Pancreas (tissue), 10 donors: ENCODE measurements around the gene SCAMP3. TPM values are rescaled to one million over a fixed set of nuclear protein-coding genes. Genes with fewer than 3 reads are reported as not detected.

ENCODE experiments used
- ATAC-seq, 4 donors: fragments of 200-7000 bp; cut with Tn5 transposase; one replicate each; pipeline versions ENCODE4 v1.8.0 to v1.9.1; 2020; ENCODE audit warnings: mild to moderate bottlenecking in 4 of 4, moderate library complexity in 4 of 4
- DNase-seq, 6 donors: peaks; one replicate each; pipeline ENCODE4 v3.0.0-alpha.2; 2020
- FAIRE-seq: peaks from 2 replicates; lab custom pipeline; 2012; peaks lifted over from hg19 to GRCh38; lab: Jason Lieb, UNC
- H3K27ac ChIP-seq, 4 donors: fragments of 200-600 bp; sonication (generic); 1 replicate in 3 of 4; 2 replicates in 1 of 4; pipeline versions ENCODE4 v1.5.0 to v1.8.0; 2020
- H3K27me3 ChIP-seq, 4 donors: fragments of 200-600 bp; one replicate each; pipeline ENCODE4 v1.8.0; 2021
- H3K36me3 ChIP-seq, 3 donors: fragments of 200-600 bp; sonication (generic) in 1 of 3; one replicate each; pipeline versions ENCODE4 v1.5.0 to v1.8.0; 2020 to 2021
- H3K4me1 ChIP-seq, 3 donors: fragments of 200-600 bp; one replicate each; pipeline ENCODE4 v1.8.0; 2021
- H3K4me3 ChIP-seq, 4 donors: fragments of 200-600 bp; sonication (generic) in 2 of 4; one replicate each; pipeline versions ENCODE4 v1.5.0 to v1.8.0; 2020 to 2021
- H3K9me3 ChIP-seq, 4 donors: fragments of 200-600 bp; one replicate each; pipeline ENCODE4 v1.8.0; 2021
- CTCF ChIP-seq, 4 donors: fragments of 200-600 bp; sonication (generic) in 3 of 4; IDR thresholded peaks; one replicate each; pipeline versions ENCODE4 v1.5.0 to v1.8.0; 2021; ENCODE audit warnings: antibody characterized with exemption in 4 of 4
- WGBS, 2 donors: extraction: QIAGEN DNeasy Blood & Tissue Kit; methylation state at CpG; one replicate each; pipeline ENCODE4 v1.1.7; 2013; 5-methylcytosine and 5-hydroxymethylcytosine counted together
- intact Hi-C, 3 donors: fragments of 100-400 bp; cut with DNase I; formaldehyde crosslinking; loops; one replicate each; pipeline versions ENCODE4 v1.11.1 to v1.14.2; 2022
- polyA plus RNA-seq, 2 donors: library from polyadenylated mRNA; stranded (reverse); fragments of 200-250 nt; gene quantifications; one replicate each; pipeline ENCODE4 v1.2.3, GENCODE V29; 2013
- total RNA-seq, 6 donors: library from RNA; stranded (reverse); fragmentation: NEBNext Ultra II Directional in 4 of 6; extraction: Animal tissue kit (Norgen Biotek cat#: 25700) in 4 of 6; gene quantifications; one replicate each; pipeline versions ENCODE4 v1.2.1 to v1.2.4, GENCODE V29; 2021 to 2023
- donor health status: healthy with polysubstance abuse.
- donor health status: DM: no; HTN: no; CAD: no; lungs with moderate emphysema.
- donor health status: DM: no; HTN: no; CAD: no.
- donor health status: control.
- donor health status: control.
- donor health status: Bipolar disorder and iron deficiency.
- donor health status: DM: yes; HTN: yes; CAD: no.
- donor health status: DM: no; HTN: no; CAD: no.
- donor health status: DM: no; HTN: no; CAD: no.
- donor health status: DM: yes; HTN: yes; CAD: no.

SCAMP3 gene
- total and polyA plus RNA-seq, 8 donors, result 25.1 to 55.5 (median 28.8) TPM

DNA sequence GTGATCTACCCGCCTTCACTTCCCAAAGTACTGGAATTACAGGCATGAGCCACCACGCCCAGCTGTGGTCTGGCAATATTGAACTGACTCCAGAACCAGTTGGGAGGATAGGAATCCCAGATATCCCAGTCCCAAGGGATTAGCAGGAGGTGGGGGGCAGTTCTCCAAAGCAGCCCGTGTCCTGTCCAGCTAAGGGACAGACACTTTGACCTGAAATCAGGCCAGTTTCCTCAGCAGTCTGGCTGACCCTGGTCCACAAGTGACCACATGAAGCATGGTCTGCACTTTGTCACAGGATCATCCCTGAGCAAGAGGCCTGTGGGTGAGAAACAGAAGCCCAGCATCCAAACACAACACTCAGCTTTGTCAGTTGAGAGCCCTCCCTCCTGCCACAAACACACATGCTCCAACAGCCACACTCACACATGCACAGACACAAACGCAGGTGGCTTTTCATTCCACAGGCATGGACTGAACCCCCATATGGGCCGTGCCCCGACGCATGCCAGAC is 43.8 kb upstream of the SCAMP3 start:
- H3K4me1 ChIP-seq, result peaks cover 0 to 7% (median 0%) of the 10 kb centered on the region in 3 donors
- no peak overlapping the region for H3K4me3 ChIP-seq
- ATAC-seq (no peak), FAIRE-seq (no peak), DNase-seq (no peak)
- H3K27me3 ChIP-seq, result no peaks in the 10 kb centered on the region
- no peaks in the 10 kb centered on the region for H3K36me3 ChIP-seq
- H3K9me3 ChIP-seq, result no peaks in the 10 kb centered on the region
- TF ChIP-seq CTCF (IDR thresholded peaks at IDR 0.05), result no peak
- intact Hi-C loops, result no loop called here
- WGBS, 2 donors, result 69 to 84% methylated on average over 7 of the region's 7 CpGs
- no peak overlapping the region for H3K27ac ChIP-seq

GRCh38 chr1:155304558-155305063 is 42.5 kb upstream of the SCAMP3 start:
- Histone ChIP-seq H3K9me3 (no peaks in the 10 kb centered on the region), H3K27me3 (no peaks in the 10 kb centered on the region), H3K4me3 (no peak overlapping the region), H3K4me1 (peaks cover 0 to 1% (median 0%) of the 10 kb centered on the region in 3 donors), H3K27ac (no peak overlapping the region), H3K36me3 (no peaks in the 10 kb centered on the region)
- ATAC-seq, result no peak
- 47 to 53% methylated on average over 11 of the region's 11 CpGs for WGBS, 2 donors
- no peak for TF ChIP-seq CTCF (IDR thresholded peaks at IDR 0.05)
- no peak for DNase-seq
- intact Hi-C loops, result no loop called here
- no peak for FAIRE-seq

DNA sequence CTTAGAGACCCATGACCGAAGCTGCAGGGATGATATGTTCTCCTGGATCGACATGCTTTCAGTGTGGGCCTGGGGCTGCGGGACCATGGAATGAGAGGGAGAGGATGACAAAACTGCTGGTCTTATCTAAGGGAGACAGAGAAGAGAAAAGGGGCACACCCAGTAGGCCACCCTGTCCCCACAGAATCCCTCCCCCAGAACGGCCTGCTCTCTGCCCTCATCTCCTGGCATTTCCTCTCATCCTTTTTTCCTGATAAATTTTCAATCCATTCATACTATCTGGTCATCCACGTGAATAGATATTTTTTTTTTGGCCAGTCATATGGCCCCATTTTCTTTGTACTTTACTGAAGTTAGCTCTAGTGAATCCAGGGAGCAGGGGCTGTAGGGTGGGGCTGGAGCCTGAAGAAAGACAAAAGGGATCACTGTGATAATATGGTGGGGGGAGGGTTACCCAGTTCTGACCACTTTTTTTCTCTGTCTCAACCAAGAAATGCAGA is 39.2 kb upstream of the SCAMP3 start, which contains the start of gene PKLR:
PKLR (minus strand) TSS at position 97 of the 500 bp plus-strand sequence; CDS start at position 54, 43 bp downstream.
- Histone ChIP-seq H3K27ac (no peak within 1 kb of the TSS), H3K4me3 (no peak within 1 kb of the TSS), H3K9me3 (no peaks in the 10 kb centered on the region), H3K27me3 (no peaks in the 10 kb centered on the region), H3K36me3 (no peaks in the 10 kb centered on the region), H3K4me1 (no peaks in the 10 kb centered on the region)
- FAIRE-seq (no peak), ATAC-seq (no peak), DNase-seq (no peak)
- 86 to 87% methylated on average over 5 of the region's 5 CpGs for WGBS, 2 donors
- TF ChIP-seq CTCF (IDR thresholded peaks at IDR 0.05), result no peak
- intact Hi-C loops, result no loop called here

DNA sequence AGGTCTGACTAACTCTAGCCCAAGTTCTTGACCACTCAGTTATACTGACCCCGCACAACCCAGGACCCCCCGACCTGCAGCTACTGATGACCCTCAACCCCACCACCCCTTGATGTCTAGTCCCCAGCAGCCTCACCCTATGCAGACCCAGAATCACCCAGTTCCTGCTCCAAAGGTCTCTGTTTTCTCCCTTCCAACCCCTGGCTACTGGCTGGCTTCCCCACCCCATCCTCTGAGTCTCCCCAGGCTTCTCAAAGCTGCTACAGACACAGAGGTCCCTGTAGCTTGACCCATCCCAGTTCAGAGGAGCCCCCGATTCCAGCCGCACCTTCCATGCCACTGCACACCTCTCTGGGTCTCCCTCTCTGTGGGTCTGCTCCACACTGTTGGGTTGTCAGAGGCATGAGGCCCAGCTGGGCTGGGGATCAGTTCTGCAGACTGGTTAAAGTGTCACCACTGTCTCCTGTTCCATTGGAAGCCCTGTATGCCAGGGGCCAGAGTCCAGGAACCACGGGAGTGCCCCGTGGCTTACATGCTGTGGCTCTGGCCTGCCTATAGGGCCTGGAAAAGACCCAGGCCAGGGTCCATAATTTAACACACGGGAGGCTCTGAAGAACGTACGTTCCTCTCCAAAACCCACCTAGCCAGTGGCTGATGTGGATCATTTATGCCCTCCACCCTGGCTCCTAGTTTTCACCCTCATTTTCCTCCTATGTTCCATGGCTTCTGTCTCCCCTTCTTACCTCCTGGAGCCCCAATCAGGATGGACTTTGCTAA is 38.6 kb upstream of the SCAMP3 start:
- FAIRE-seq, result no peak
- WGBS, 2 donors, result 68 to 82% methylated on average over 9 of the region's 9 CpGs

More for the DNA sequence above, 38.6 kb upstream of the SCAMP3 start:
- Histone ChIP-seq H3K4me1 (no peaks in the 10 kb centered on the region), H3K27me3 (no peaks in the 10 kb centered on the region), H3K4me3 (no peak overlapping the region), H3K36me3 (no peaks in the 10 kb centered on the region), H3K27ac (no peak overlapping the region), H3K9me3 (no peaks in the 10 kb centered on the region)
- intact Hi-C loops, result no loop called here
- DNase-seq, result no peak
- no peak for TF ChIP-seq CTCF (IDR thresholded peaks at IDR 0.05)
- no peak for ATAC-seq
